SK-N-SH (cell line): ENCODE measurements around the gene RCN1.

ENCODE experiments used
- CHD2 ChIP-seq: fragments of 150-350 bp; IDR thresholded peaks from 2 replicates; pipeline ENCODE4 v1.6.1; 2018; ENCODE audit warnings: low read length; ENCODE audit not compliant: partially characterized antibody
- ELF1 ChIP-seq: IDR thresholded peaks from 2 replicates; pipeline ENCODE4 v1.4.0; 2012
- FOXM1 ChIP-seq: IDR thresholded peaks from 2 replicates; pipeline ENCODE4 v1.4.0; 2012; ENCODE audit warnings: low read depth, mild to moderate bottlenecking
- GABPA ChIP-seq: IDR thresholded peaks from 2 replicates; pipeline ENCODE4 v1.4.0; 2012; ENCODE audit warnings: low read depth, mild to moderate bottlenecking
- POLR2AphosphoS5 ChIP-seq: IDR thresholded peaks from 2 replicates; pipeline ENCODE4 v1.6.1; 2012; ENCODE audit warnings: low read depth, low read length
- RCOR1 ChIP-seq: fragments of 150-350 bp; IDR thresholded peaks from 2 replicates; pipeline ENCODE4 v1.6.1; 2017; ENCODE audit warnings: antibody characterized with exemption, low read length
- SMC3 ChIP-seq: IDR thresholded peaks from 2 replicates; pipeline ENCODE4 v1.6.1; 2012; ENCODE audit warnings: low read depth, low read length, improper control_type of control experiment
- TF ChIP-seq, protein P1 (sequence below): fragments of 200-600 bp; sonication (generic); IDR thresholded peaks from 2 replicates; pipeline ENCODE4 v1.6.1; 2017; ENCODE audit warnings: antibody characterized with exemption, mild to moderate bottlenecking, moderate library complexity
- TF ChIP-seq, protein P2 (sequence below): fragments of 150-350 bp; IDR thresholded peaks from 2 replicates; pipeline ENCODE4 v1.6.1; 2017; ENCODE audit warnings: antibody characterized with exemption, low read length, low read depth, borderline replicate concordance
- TF ChIP-seq, protein P3 (sequence below): IDR thresholded peaks from 2 replicates; pipeline ENCODE4 v1.6.1; 2012; ENCODE audit warnings: mild to moderate bottlenecking, low read depth, low read length, moderate library complexity
- TF ChIP-seq, protein P4 (sequence below): IDR thresholded peaks from 2 replicates; pipeline ENCODE4 v1.4.0; 2012; ENCODE audit warnings: low read depth

- TF ChIP-seq, protein P1, sequence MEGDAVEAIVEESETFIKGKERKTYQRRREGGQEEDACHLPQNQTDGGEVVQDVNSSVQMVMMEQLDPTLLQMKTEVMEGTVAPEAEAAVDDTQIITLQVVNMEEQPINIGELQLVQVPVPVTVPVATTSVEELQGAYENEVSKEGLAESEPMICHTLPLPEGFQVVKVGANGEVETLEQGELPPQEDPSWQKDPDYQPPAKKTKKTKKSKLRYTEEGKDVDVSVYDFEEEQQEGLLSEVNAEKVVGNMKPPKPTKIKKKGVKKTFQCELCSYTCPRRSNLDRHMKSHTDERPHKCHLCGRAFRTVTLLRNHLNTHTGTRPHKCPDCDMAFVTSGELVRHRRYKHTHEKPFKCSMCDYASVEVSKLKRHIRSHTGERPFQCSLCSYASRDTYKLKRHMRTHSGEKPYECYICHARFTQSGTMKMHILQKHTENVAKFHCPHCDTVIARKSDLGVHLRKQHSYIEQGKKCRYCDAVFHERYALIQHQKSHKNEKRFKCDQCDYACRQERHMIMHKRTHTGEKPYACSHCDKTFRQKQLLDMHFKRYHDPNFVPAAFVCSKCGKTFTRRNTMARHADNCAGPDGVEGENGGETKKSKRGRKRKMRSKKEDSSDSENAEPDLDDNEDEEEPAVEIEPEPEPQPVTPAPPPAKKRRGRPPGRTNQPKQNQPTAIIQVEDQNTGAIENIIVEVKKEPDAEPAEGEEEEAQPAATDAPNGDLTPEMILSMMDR = no peak
- TF ChIP-seq RCOR1 = no peak
- no peak for TF ChIP-seq FOXM1
- TF ChIP-seq, protein P2, sequence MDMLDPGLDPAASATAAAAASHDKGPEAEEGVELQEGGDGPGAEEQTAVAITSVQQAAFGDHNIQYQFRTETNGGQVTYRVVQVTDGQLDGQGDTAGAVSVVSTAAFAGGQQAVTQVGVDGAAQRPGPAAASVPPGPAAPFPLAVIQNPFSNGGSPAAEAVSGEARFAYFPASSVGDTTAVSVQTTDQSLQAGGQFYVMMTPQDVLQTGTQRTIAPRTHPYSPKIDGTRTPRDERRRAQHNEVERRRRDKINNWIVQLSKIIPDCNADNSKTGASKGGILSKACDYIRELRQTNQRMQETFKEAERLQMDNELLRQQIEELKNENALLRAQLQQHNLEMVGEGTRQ = no peak
- TF ChIP-seq, protein P3, sequence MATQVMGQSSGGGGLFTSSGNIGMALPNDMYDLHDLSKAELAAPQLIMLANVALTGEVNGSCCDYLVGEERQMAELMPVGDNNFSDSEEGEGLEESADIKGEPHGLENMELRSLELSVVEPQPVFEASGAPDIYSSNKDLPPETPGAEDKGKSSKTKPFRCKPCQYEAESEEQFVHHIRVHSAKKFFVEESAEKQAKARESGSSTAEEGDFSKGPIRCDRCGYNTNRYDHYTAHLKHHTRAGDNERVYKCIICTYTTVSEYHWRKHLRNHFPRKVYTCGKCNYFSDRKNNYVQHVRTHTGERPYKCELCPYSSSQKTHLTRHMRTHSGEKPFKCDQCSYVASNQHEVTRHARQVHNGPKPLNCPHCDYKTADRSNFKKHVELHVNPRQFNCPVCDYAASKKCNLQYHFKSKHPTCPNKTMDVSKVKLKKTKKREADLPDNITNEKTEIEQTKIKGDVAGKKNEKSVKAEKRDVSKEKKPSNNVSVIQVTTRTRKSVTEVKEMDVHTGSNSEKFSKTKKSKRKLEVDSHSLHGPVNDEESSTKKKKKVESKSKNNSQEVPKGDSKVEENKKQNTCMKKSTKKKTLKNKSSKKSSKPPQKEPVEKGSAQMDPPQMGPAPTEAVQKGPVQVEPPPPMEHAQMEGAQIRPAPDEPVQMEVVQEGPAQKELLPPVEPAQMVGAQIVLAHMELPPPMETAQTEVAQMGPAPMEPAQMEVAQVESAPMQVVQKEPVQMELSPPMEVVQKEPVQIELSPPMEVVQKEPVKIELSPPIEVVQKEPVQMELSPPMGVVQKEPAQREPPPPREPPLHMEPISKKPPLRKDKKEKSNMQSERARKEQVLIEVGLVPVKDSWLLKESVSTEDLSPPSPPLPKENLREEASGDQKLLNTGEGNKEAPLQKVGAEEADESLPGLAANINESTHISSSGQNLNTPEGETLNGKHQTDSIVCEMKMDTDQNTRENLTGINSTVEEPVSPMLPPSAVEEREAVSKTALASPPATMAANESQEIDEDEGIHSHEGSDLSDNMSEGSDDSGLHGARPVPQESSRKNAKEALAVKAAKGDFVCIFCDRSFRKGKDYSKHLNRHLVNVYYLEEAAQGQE = no peak
- TF ChIP-seq SMC3 = no peak
- TF ChIP-seq, protein P4, sequence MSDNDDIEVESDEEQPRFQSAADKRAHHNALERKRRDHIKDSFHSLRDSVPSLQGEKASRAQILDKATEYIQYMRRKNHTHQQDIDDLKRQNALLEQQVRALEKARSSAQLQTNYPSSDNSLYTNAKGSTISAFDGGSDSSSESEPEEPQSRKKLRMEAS = no peak
- TF ChIP-seq POLR2AphosphoS5 = no peak
- TF ChIP-seq CHD2 = no peak
- no peak for TF ChIP-seq ELF1
- no peak for TF ChIP-seq GABPA
These were observed 35.0 kb upstream of the RCN1 start for GRCh38 chr11:32055861-32056260.
